Neutrophil (primary cell): ENCODE measurements around the gene PRDM5.

Experiments used
- H3K27ac ChIP-seq: fragments of 200-600 bp; sonication (generic); 2 replicates; pipeline ENCODE4 v1.5.1; 2016; ENCODE audit warnings: mild to moderate bottlenecking, moderate library complexity
- H3K27me3 ChIP-seq: fragments of 200-600 bp; sonication (generic); 2 replicates; pipeline ENCODE4 v1.6.0; 2016; ENCODE audit warnings: mild to moderate bottlenecking
- H3K36me3 ChIP-seq: fragments of 200-600 bp; sonication (generic); 2 replicates; pipeline ENCODE4 v1.5.1; 2017
- H3K4me1 ChIP-seq, 2 experiments: fragments of 200-600 bp in 1 of 2; sonication (generic) in 1 of 2; 1 replicate in 1 of 2; 2 replicates in 1 of 2; pipeline versions ENCODE4 v1.5.1 to v1.6.1; 2013 to 2016; ENCODE audit warnings: low read depth in 1 of 2, low read length in 1 of 2, mild to moderate bottlenecking in 1 of 2, moderate library complexity in 1 of 2; ENCODE audit not compliant: control insufficient read depth in 1 of 2, insufficient read depth in 1 of 2
- H3K4me3 ChIP-seq, 2 experiments: fragments of 200-600 bp in 1 of 2; sonication (generic) in 1 of 2; 1 replicate in 1 of 2; 2 replicates in 1 of 2; pipeline ENCODE4 v1.5.1; 2013 to 2016; ENCODE audit warnings: low read depth in 1 of 2, low read length in 1 of 2, mild to moderate bottlenecking in 1 of 2, moderate library complexity in 1 of 2
- H3K9me3 ChIP-seq: fragments of 200-600 bp; sonication (generic); 2 replicates; pipeline ENCODE4 v1.5.1; 2016
- CTCF ChIP-seq: fragments of 200-600 bp; sonication (generic); IDR thresholded peaks from 2 replicates; pipeline ENCODE4 v1.5.1; 2016; ENCODE audit warnings: antibody characterized with exemption

The PRDM5 gene

GRCh38 chr4:120685756-120686278, 236.7 kb downstream of the PRDM5 start:
- Histone ChIP-seq H3K9me3 (no peaks in the 10 kb centered on the region), H3K4me3 (no peak overlapping the region), H3K4me1 (peaks cover 0 to 11% of the 10 kb centered on the region in 2 experiments), H3K27ac (no peak overlapping the region), H3K36me3 (no peaks in the 10 kb centered on the region), H3K27me3 (no peaks in the 10 kb centered on the region)
- TF ChIP-seq CTCF: no peak

- no peak for TF ChIP-seq CTCF
- H3K27ac ChIP-seq: no peak overlapping the region
These were observed 238.5 kb downstream of the PRDM5 start for GRCh38 chr4:120683897-120684540.

GRCh38 chr4:120682981-120683380, 239.5 kb downstream of the PRDM5 start:
- H3K36me3 ChIP-seq: no peaks in the 10 kb centered on the region
- TF ChIP-seq CTCF: no peak
- no peaks in the 10 kb centered on the region for H3K4me1 ChIP-seq
- no peaks in the 10 kb centered on the region for H3K27me3 ChIP-seq
- no peak overlapping the region for H3K27ac ChIP-seq
- no peaks in the 10 kb centered on the region for H3K9me3 ChIP-seq
- no peak overlapping the region for H3K4me3 ChIP-seq

More at GRCh38 chr4:120683897-120684540, 238.5 kb downstream of the PRDM5 start:
- H3K27me3 ChIP-seq: no peaks in the 10 kb centered on the region
- no peaks in the 10 kb centered on the region for H3K9me3 ChIP-seq
- H3K4me1 ChIP-seq: peaks cover 0 to 3% of the 10 kb centered on the region in 2 experiments
- no peak overlapping the region for H3K4me3 ChIP-seq
- no peaks in the 10 kb centered on the region for H3K36me3 ChIP-seq

GRCh38 chr4:120680647-120681228, 241.8 kb downstream of the PRDM5 start:
- Histone ChIP-seq H3K27me3 (no peaks in the 10 kb centered on the region), H3K36me3 (no peaks in the 10 kb centered on the region), H3K9me3 (no peaks in the 10 kb centered on the region), H3K27ac (no peak overlapping the region), H3K4me3 (no peak overlapping the region), H3K4me1 (no peaks in the 10 kb centered on the region)
- TF ChIP-seq CTCF: no peak

GRCh38 chr4:120673696-120674095, 248.8 kb downstream of the PRDM5 start:
- Histone ChIP-seq H3K9me3 (no peaks in the 10 kb centered on the region), H3K27ac (no peak overlapping the region), H3K36me3 (no peaks in the 10 kb centered on the region), H3K4me3 (no peak overlapping the region), H3K4me1 (peaks cover 7 to 15% of the 10 kb centered on the region in 2 experiments), H3K27me3 (no peaks in the 10 kb centered on the region)
- no peak for TF ChIP-seq CTCF
